Stimulated activated CD8-positive, alpha-beta memory T cell treated with anti-CD3 and anti-CD28 coated beads, Interleukin-7, amount 100 ng/mL, for 24 hours (primary cell): Measurements from ENCODE around the gene SESN1.

Source experiments
- DNase-seq: peaks from one replicate; pipeline ENCODE4 v3.0.0-alpha.2; 2020; ENCODE audit warnings: low read depth

SESN1 gene

GRCh38 chr6:109028439-109028838, 66.2 kb downstream of the SESN1 start:
- no peak for DNase-seq

GRCh38 chr6:109027964-109028363, 66.7 kb downstream of the SESN1 start:
- DNase-seq, result no peak

GRCh38 chr6:109025639-109026038, 69.0 kb downstream of the SESN1 start:
- no peak for DNase-seq

GRCh38 chr6:109024784-109025183, 69.9 kb downstream of the SESN1 start:
- no peak for DNase-seq

- DNase-seq, result no peak
Measured at GRCh38 chr6:109024368-109024767, 70.3 kb downstream of the SESN1 start.

GRCh38 chr6:109023356-109023925, 71.2 kb downstream of the SESN1 start:
- DNase-seq, result no peak

GRCh38 chr6:109021870-109022269, 72.8 kb downstream of the SESN1 start:
- no peak for DNase-seq

- no peak for DNase-seq
Measured at GRCh38 chr6:109019911-109020310, 74.7 kb downstream of the SESN1 start.

GRCh38 chr6:109015176-109015575, 79.5 kb downstream of the SESN1 start:
- no peak for DNase-seq

- no peak for DNase-seq
Measured at GRCh38 chr6:109014606-109015005, 80.0 kb downstream of the SESN1 start.

GRCh38 chr6:109013656-109014305, 80.9 kb downstream of the SESN1 start:
- DNase-seq, result no peak

GRCh38 chr6:109010705-109011102, 83.9 kb downstream of the SESN1 start:
- no peak for DNase-seq

- DNase-seq, result no peak
Measured at GRCh38 chr6:109009962-109010704, 84.5 kb downstream of the SESN1 start.

- DNase-seq, result peak; percentile 79
Measured at GRCh38 chr6:109009236-109009961, 85.2 kb downstream of the SESN1 start.

- no peak for DNase-seq
Measured at GRCh38 chr6:109008537-109009235, 86.0 kb downstream of the SESN1 start.

- DNase-seq, result no peak
Measured at GRCh38 chr6:109008054-109008453, 86.6 kb downstream of the SESN1 start.

- DNase-seq, result no peak
Measured at GRCh38 chr6:109007521-109007920, 87.1 kb downstream of the SESN1 start.

GRCh38 chr6:109006818-109007217, 87.8 kb downstream of the SESN1 start:
- no peak for DNase-seq

- no peak for DNase-seq
Measured at GRCh38 chr6:109002882-109003281, 91.8 kb downstream of the SESN1 start.

- no peak for DNase-seq
Measured at GRCh38 chr6:109002051-109002697, 92.5 kb downstream of the SESN1 start.

GRCh38 chr6:109001291-109001894, 93.3 kb downstream of the SESN1 start:
- no peak for DNase-seq
